Astrocyte (in vitro differentiated cells and primary cell): ENCODE results near the gene MEPE. TPM values are rescaled to one million over a fixed set of nuclear protein-coding genes. Genes with fewer than 3 reads are reported as not detected.
"Not testable (repeated sequence)": the region's sequence is repeated elsewhere in the genome, so short reads cannot be mapped to it uniquely, and the experiment has no call there.

ENCODE experiments used
- DNase-seq: peaks from one replicate; pipeline ENCODE4 v3.0.0-alpha.2; 2010; ENCODE audit warnings: low read depth
- FAIRE-seq: peaks from 2 replicates; lab custom pipeline; 2011; peaks lifted over from hg19 to GRCh38; lab: Jason Lieb, UNC
- H2AFZ ChIP-seq: 2 replicates; pipeline ENCODE4 v1.6.0; 2012; ENCODE audit warnings: low read depth, low read length, inconsistent platforms
- H3K27ac ChIP-seq: 2 replicates; pipeline ENCODE4 v1.5.1; 2011; ENCODE audit warnings: low read depth, low read length, inconsistent platforms
- H3K27me3 ChIP-seq: 2 replicates; pipeline ENCODE4 v1.6.0; 2011; ENCODE audit warnings: low read length, inconsistent platforms; ENCODE audit not compliant: insufficient read depth
- H3K36me3 ChIP-seq: 2 replicates; pipeline ENCODE4 v1.5.1; 2011; ENCODE audit warnings: low read length, inconsistent platforms; ENCODE audit not compliant: insufficient read depth
- H3K4me1 ChIP-seq: 2 replicates; pipeline ENCODE4 v1.5.1; 2011; ENCODE audit warnings: low read length, inconsistent platforms; ENCODE audit not compliant: insufficient read depth
- H3K4me2 ChIP-seq: 2 replicates; pipeline ENCODE4 v1.6.0; 2012; ENCODE audit warnings: low read length, inconsistent platforms
- H3K4me3 ChIP-seq: 2 replicates; pipeline ENCODE4 v1.5.1; 2011; ENCODE audit warnings: low read depth, mild to moderate bottlenecking, low read length, inconsistent platforms; ENCODE audit not compliant: insufficient read depth
- H3K79me2 ChIP-seq: 2 replicates; pipeline ENCODE4 v1.6.0; 2012; ENCODE audit warnings: mild to moderate bottlenecking, low read length, inconsistent platforms; ENCODE audit not compliant: insufficient read depth
- H3K9ac ChIP-seq: 2 replicates; pipeline ENCODE4 v1.6.0; 2012; ENCODE audit warnings: mild to moderate bottlenecking, low read length, inconsistent platforms
- H3K9me3 ChIP-seq: 2 replicates; pipeline ENCODE4 v1.5.1; 2012; ENCODE audit warnings: low read depth, mild to moderate bottlenecking, low read length, inconsistent platforms; ENCODE audit not compliant: insufficient read depth
- H4K20me1 ChIP-seq: 2 replicates; pipeline ENCODE4 v1.6.0; 2012; ENCODE audit warnings: low read length, inconsistent platforms; ENCODE audit not compliant: insufficient read depth
- H3K27ac Mint-ChIP-seq: one replicate; pipeline ENCODE4 v1.8.0; 2021; ENCODE audit warnings: mild to moderate bottlenecking, mixed read lengths; ENCODE audit not compliant: unreplicated experiment
- H3K27me3 Mint-ChIP-seq: one replicate; pipeline ENCODE4 v1.8.0; 2021; ENCODE audit warnings: low read depth, mixed read lengths; ENCODE audit not compliant: unreplicated experiment
- H3K36me3 Mint-ChIP-seq: one replicate; pipeline ENCODE4 v1.8.0; 2021; ENCODE audit warnings: low read depth, mixed read lengths; ENCODE audit not compliant: unreplicated experiment
- H3K4me1 Mint-ChIP-seq: one replicate; pipeline ENCODE4 v1.8.0; 2021; ENCODE audit warnings: low read depth, mixed read lengths; ENCODE audit not compliant: unreplicated experiment
- H3K4me3 Mint-ChIP-seq: one replicate; pipeline ENCODE4 v1.8.0; 2021; ENCODE audit warnings: mild to moderate bottlenecking, moderate library complexity, mixed read lengths; ENCODE audit not compliant: unreplicated experiment
- H3K9me3 Mint-ChIP-seq: one replicate; pipeline ENCODE4 v1.8.0; 2021; ENCODE audit warnings: mild to moderate bottlenecking, mixed read lengths; ENCODE audit not compliant: unreplicated experiment
- EZH2 ChIP-seq: IDR thresholded peaks from 2 replicates; pipeline ENCODE4 v1.6.1; 2012; ENCODE audit warnings: mild to moderate bottlenecking, low read length, inconsistent platforms; ENCODE audit not compliant: insufficient read depth
- total RNA-seq: library from RNA; stranded (reverse); gene quantifications from 2 replicates; pipeline ENCODE4 v1.2.1, GENCODE V29; 2021
- TF ChIP-seq, protein P1 (sequence below): IDR thresholded peaks from 2 replicates; pipeline ENCODE4 v1.5.1; 2011; ENCODE audit warnings: low read depth, mild to moderate bottlenecking, inconsistent platforms, low read length, moderate library complexity; ENCODE audit not compliant: insufficient read depth

The MEPE gene
- total RNA-seq, 1 donor from 2014 or later = not detected

DNA sequence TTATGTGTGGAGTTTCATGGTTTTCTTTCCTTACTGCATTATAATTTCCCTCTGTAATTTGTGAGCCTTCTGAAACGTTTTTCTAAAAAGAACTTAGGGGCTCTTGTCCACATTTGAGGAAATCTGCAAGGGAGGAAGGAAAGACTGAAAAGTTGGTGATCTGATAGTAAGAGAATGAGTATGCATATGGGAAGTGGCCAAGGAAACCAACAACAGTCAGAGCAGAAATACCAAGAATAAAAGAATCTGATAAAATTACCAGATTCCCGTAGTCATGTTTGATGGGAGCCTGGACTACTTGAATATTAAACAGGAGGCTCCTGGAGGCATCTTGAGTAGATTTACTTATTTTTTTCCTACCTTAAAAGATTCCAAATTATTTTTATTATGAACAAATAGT lies 50.1 kb downstream of the MEPE start:
- no peaks in the 10 kb centered on the region for H4K20me1 ChIP-seq
- DNase-seq (peak; percentile 55), FAIRE-seq (no peak)
- Mint-ChIP-seq H3K36me3 (no peaks in the 10 kb centered on the region), H3K9me3 (no peaks in the 10 kb centered on the region), H3K4me3 (no peak overlapping the region), H3K27ac (no peak overlapping the region), H3K27me3 (no peaks in the 10 kb centered on the region), H3K4me1 (peaks cover 3% of the 10 kb centered on the region)
- TF ChIP-seq, protein P1, sequence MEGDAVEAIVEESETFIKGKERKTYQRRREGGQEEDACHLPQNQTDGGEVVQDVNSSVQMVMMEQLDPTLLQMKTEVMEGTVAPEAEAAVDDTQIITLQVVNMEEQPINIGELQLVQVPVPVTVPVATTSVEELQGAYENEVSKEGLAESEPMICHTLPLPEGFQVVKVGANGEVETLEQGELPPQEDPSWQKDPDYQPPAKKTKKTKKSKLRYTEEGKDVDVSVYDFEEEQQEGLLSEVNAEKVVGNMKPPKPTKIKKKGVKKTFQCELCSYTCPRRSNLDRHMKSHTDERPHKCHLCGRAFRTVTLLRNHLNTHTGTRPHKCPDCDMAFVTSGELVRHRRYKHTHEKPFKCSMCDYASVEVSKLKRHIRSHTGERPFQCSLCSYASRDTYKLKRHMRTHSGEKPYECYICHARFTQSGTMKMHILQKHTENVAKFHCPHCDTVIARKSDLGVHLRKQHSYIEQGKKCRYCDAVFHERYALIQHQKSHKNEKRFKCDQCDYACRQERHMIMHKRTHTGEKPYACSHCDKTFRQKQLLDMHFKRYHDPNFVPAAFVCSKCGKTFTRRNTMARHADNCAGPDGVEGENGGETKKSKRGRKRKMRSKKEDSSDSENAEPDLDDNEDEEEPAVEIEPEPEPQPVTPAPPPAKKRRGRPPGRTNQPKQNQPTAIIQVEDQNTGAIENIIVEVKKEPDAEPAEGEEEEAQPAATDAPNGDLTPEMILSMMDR = no peak
- no peak for TF ChIP-seq EZH2
- H3K4me3 ChIP-seq = no peak overlapping the region
- no peaks in the 10 kb centered on the region for H3K9me3 ChIP-seq
- peaks cover 6% of the 10 kb centered on the region for H3K4me1 ChIP-seq
- H3K27me3 ChIP-seq = no peaks in the 10 kb centered on the region
- H3K36me3 ChIP-seq = no peaks in the 10 kb centered on the region
- H3K79me2 ChIP-seq = no peaks in the 10 kb centered on the region
- no peak overlapping the region for H3K9ac ChIP-seq
- no peak overlapping the region for H3K27ac ChIP-seq
- H3K4me2 ChIP-seq = no peak overlapping the region
- no peak overlapping the region for H2AFZ ChIP-seq

DNA sequence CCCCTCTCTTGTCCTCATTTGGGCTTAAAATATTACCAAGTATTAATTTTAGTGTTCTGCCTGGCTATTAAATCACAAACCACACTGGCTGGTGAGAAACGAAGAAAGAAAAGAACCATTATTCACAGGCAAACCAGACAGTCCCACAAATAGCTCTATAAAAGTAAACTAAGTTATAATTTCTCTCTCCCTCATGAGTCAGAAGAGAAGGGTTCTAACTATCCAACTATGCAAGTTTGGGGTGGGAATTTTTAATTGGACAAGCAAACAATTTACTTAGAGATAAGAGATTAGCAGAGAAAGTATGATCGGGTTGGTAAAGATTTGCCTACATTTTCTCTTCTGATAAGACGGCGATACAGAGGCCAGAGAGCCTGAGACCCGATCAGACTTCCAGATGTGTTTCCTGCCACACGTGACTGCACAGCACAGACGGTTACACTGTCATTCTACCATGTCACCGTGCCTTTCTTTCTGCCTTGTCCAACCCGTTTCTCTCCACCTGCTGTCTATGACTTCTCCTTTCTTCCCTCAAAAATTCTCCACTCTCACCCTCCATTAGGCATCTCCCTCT lies 52.3 kb downstream of the MEPE start:
- Mint-ChIP-seq H3K4me3 (no peak overlapping the region), H3K27me3 (no peaks in the 10 kb centered on the region), H3K36me3 (peaks cover 2% of the 10 kb centered on the region), H3K9me3 (peaks cover 9% of the 10 kb centered on the region), H3K4me1 (peaks cover 3% of the 10 kb centered on the region), H3K27ac (no peak overlapping the region)
- Histone ChIP-seq H3K4me1 (peaks cover 6% of the 10 kb centered on the region), H3K9me3 (no peaks in the 10 kb centered on the region), H3K9ac (no peak overlapping the region), H3K36me3 (no peaks in the 10 kb centered on the region), H2AFZ (no peak overlapping the region), H3K27me3 (no peaks in the 10 kb centered on the region), H3K4me2 (no peak overlapping the region), H3K4me3 (no peak overlapping the region), H4K20me1 (no peaks in the 10 kb centered on the region), H3K27ac (no peak overlapping the region), H3K79me2 (no peaks in the 10 kb centered on the region)
- DNase-seq = peak; percentile 49
- TF ChIP-seq EZH2 = no peak
- TF ChIP-seq, protein P1 = no peak
- FAIRE-seq = no peak

DNA sequence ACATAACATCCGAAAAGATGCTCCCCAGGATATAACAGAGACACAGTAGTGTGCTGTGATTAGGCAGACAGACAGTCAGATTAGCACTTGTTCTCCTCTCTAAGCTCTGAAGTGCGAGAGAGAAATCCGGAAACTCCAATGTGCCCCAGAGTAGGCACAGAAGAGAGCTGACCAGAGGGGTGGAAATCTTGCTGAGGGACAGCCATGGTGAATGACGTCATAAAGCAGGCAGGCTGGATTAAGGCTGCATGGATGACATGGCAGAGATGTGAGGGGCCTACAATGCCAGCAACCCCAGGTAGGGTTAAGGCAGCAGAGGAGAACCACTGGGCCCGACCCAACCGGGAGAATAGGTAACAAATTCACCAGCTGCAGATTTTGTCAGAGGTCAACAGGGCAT lies 53.3 kb downstream of the MEPE start:
- Mint-ChIP-seq H3K4me3 (no peak overlapping the region), H3K27me3 (no peaks in the 10 kb centered on the region), H3K27ac (no peak overlapping the region), H3K9me3 (peaks cover 16% of the 10 kb centered on the region), H3K36me3 (peaks cover 4% of the 10 kb centered on the region), H3K4me1 (peaks cover 3% of the 10 kb centered on the region)
- FAIRE-seq (no peak), DNase-seq (no peak)
- H3K4me1 ChIP-seq = peaks cover 6% of the 10 kb centered on the region
- no peak for TF ChIP-seq EZH2
- TF ChIP-seq, protein P1 = no peak
- H4K20me1 ChIP-seq = no peaks in the 10 kb centered on the region
- no peak overlapping the region for H3K4me3 ChIP-seq
- H3K9me3 ChIP-seq = no peaks in the 10 kb centered on the region
- H3K36me3 ChIP-seq = no peaks in the 10 kb centered on the region
- no peak overlapping the region for H3K4me2 ChIP-seq
- no peaks in the 10 kb centered on the region for H3K27me3 ChIP-seq
- no peak overlapping the region for H2AFZ ChIP-seq
- H3K9ac ChIP-seq = no peak overlapping the region
- no peaks in the 10 kb centered on the region for H3K79me2 ChIP-seq
- H3K27ac ChIP-seq = no peak overlapping the region

DNA sequence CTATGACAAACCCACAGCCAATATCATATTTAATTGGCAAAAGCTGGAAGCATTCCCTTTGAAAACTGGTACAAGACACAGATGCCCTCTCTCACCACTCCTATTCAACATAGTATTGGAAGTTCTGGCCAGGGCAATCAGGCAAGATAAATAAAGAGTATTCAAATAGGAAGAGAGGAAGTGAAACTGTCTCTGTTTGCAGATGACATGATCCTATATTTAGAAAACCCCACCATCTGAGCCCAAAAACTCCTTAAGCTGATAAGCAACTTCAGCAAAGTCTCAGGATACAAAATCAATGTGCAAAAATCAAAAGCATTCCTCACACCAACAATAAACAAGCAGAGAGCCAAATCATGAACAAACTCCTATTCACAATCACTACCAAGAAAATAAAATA lies 58.0 kb downstream of the MEPE start:
- not testable (repeated sequence) for H3K36me3 ChIP-seq, H3K79me2 ChIP-seq, H3K27me3 ChIP-seq, DNase-seq, H3K4me3 Mint-ChIP-seq, H3K27ac Mint-ChIP-seq, H3K4me3 ChIP-seq, H3K27me3 Mint-ChIP-seq, H3K4me2 ChIP-seq, H3K9me3 ChIP-seq, H3K27ac ChIP-seq, H2AFZ ChIP-seq, H3K9ac ChIP-seq, H3K4me1 Mint-ChIP-seq, H4K20me1 ChIP-seq, H3K4me1 ChIP-seq, FAIRE-seq
- peaks cover 11% of the 10 kb centered on the region for H3K36me3 Mint-ChIP-seq
- H3K9me3 Mint-ChIP-seq = peaks cover 27% of the 10 kb centered on the region
